GM18508 (cell line): ENCODE measurements around the gene AOPEP.

ENCODE experiments used
- ATAC-seq: cut with Tn5 transposase; IDR thresholded peaks from one replicate; pipeline ENCODE4 v1.9.1; 2021; ENCODE audit warnings: moderate number of reproducible peaks; ENCODE audit not compliant: insufficient read depth, unreplicated experiment

The AOPEP gene

DNA sequence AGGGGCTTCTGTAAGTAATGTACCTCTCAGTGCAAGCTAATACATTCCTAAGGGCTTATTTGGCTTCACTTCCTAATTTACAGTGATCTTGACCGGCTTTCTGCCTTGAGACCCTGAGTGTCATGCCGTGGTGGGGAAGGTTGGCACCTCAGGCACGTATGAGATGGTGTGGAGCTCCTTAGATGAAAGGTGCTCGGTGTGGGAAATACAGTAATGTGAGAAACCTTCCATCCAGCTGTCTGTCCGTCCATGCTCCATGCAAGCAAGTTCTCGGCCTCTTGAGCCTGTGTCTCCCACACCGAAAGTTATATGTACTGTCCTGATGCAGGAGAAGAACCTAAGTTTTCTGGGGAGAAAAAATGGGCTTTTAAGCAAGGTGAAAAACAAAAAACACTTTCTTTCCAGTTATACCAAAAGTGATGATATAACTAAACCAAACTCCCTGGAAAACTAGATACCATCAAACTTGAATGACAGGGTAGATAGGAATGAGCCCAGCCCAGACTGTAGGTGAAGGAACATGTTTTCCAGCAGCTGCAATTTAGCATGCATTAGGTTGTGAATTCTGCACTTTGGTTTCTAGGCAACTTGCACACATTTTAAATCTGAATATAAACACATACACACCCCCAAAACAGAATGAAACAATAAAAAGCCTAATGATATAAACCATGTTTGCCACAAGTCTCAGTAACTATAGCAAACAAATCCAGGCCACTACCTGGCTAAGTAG lies 311.5 kb downstream of the AOPEP start:
- no peak for ATAC-seq

DNA sequence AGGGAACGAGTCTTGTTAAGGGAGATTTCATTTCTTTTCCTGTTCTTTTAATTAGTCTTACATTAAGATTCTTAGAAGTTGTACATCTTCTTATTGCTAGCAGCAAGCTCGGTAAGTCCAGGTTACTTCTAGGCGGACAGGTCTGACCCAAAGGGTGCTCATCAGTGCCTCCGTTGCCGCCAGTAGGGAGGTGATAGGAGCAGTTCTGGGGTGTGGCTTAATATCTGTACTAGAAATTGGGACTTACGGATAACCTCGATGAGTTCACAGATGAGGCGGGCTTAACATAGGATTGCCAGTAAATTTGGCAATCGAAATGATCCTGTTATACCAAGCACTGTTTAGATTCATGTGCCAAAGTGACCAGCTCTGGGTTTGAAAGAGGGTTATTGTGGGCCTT lies 312.2 kb downstream of the AOPEP start:
- no peak for ATAC-seq

- no peak for ATAC-seq
Observed at GRCh38 chr9:95040106-95040505, 313.6 kb downstream of the AOPEP start.

GRCh38 chr9:95043826-95044225 lies 317.3 kb downstream of the AOPEP start:
- no peak for ATAC-seq

DNA sequence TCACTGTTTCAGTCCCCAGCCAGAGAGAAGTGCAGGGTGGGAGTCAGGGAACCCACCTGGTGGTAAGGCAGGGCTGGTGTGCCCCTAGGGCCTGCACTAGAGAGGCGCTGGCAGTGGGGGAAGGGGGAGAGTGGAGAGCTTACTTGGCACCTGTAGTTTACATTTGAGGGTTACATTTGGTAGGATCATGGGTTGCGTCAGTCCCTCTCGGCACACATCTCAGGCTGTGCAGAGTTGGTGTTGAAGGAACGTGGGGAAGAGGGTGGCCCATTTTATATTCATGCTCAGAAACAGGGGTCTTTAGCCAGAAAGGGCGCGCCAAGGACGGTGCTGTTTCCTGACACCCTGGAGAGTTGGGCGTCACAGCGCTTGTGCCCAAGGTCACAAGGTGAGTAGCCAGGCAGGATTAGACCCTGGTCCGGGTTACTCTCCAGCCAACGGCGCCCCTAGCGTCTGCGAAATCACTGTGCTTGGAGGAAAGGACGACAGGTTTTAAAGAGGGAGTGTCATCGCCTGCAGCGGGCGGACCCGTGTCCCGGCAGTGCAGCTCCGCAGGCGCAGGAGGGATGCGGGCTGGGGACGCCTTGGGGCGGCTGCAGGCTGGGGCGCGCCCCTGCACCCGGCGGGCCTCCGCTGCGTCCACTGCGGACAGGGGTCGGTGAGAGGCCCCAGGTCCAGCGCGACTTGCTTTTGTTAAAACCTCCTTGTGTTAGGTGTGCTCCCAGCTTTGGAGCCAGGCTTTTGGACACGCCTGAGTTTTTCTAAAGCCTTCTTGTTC lies 318.4 kb downstream of the AOPEP start:
- no peak for ATAC-seq

DNA sequence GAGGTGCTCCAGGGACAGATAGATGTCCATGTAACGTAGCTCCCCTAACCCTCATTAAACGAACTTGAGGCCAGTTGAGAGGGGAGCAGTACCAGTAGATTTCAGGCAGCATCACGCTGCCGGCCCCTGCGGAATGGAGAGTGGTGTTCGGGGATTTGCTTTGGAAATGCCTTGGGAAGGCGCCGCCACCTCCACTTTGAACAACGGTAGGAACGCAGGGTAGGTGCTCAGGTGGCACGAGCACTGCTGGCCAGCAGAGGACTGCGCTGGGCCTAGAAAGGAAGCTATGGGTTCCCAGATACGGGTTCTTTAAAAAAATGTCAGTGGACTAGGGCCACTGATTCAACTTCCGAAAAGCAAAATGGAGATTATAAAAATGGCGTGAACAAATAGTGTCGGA lies 319.3 kb downstream of the AOPEP start:
- ATAC-seq: no peak

DNA sequence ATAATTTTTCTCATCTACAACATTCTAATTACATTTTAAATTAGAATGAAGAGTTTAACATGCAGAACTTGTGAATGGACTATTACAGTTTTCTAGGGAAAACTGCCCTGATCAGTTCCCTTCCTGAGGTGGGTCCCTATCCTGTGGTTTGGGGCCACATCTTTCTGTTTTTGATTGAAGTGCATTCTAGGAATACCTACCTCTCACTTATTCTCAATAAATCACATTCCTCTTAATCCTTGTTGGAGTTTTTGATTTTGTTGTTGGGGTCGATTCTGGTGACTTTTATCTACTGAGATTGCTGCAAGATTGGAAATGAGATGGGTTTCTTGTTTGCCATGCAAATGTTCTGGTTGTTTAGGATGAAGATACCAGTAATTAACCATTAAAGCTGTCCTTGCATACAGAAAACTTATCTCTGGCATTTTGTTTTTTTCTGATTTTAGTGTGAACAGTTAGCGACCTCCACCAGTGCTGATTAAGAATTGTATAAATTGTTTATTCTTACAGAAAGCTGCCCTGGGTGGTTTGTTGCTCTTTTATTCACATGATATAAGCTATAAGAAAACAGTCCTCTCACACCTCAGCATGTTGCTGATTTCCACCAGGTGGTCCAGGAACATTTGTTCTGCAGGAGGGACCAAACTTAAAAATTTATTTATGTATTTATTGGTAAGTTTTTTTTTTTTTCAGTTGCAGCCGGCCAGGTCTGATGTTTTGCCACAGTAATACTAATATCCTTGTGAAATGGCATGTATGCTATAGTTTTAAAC lies 321.1 kb downstream of the AOPEP start:
- ATAC-seq: no peak

- ATAC-seq: no peak
Observed at GRCh38 chr9:95048225-95049087, 322.0 kb downstream of the AOPEP start.

GRCh38 chr9:95049761-95050160 lies 323.3 kb downstream of the AOPEP start:
- no peak for ATAC-seq

GRCh38 chr9:95053611-95054570 lies 327.4 kb downstream of the AOPEP start:
- no peak for ATAC-seq

DNA sequence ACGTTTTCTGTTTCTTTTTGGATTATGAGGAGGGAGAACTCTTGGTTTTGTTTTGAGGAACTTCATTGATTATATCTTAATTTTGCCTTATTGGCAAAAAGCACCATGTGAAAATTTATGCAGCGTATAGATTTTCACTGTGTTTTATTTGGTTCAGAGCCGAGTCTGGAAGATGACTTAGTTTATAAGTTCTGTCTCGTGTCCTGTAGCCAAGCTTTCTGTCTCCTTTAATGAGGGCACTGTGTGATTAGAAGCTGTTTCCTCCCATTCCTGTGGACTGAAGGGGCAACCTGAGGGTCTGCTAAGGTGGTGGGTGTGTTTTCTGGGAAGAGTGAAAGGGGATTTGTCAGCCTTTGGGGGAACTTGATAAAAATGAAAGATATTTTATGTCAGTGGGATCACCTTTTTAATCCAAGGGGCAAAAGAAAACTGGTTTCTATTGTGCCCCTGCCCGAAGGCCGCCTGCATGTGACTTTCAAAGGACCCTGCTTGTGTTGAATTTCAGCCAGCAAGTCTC lies 328.9 kb downstream of the AOPEP start:
- ATAC-seq: no peak

GRCh38 chr9:95055851-95056551 lies 329.5 kb downstream of the AOPEP start:
- no peak for ATAC-seq

DNA sequence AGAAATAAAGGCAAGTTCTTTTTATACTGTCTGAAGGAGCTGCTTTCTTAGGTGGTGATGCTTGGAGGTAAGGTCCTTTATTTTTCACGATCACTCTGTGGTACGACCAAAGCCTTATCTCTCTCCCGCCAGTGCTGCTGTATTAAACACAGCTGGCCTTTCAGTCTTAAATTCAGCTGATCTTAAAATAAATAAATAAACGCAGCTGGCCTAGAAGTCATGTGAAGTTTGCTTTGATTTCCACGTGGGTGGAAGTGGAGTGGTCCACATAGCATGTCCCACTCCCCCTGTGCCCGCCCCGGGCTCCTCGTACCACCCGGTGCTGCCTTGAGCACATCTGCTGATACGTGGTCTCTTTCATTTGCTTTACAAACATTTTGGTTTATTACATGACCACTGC lies 330.6 kb downstream of the AOPEP start:
- ATAC-seq: no peak

DNA sequence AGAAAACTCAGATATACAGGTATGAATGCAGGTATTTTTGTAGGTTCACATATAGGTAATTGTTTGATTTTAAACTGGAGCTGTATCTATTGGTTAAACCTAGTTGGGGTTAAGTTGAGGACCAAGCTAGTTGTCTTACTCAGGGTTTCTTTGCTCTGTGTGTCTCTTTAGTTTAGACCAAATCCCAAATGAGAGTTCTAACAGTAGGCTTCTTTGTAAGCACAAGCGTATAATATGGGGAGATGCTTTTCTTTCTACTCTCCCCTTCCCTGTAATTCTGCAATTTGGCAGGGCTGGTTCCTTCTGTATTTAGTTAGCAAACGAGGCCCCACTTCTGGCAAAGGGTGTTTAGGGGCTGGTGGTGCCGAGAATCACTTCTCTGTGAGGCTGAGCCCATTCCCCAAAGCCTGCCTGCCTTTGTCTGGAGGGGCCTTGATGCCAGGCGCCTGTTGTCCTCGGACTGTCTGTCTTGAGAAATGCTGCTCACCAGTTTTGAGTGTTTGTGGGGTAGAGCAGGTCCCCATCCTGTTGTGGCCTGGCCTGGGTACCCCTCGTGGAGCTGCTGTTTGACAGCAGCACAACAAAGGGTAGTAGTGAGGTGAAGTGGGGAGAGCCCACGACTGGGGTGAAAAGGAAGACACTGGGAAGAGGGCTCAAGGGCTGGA lies 331.8 kb downstream of the AOPEP start:
- ATAC-seq: no peak

GRCh38 chr9:95058795-95059386 lies 332.4 kb downstream of the AOPEP start:
- no peak for ATAC-seq

- no peak for ATAC-seq
Observed at GRCh38 chr9:95060234-95060633, 333.7 kb downstream of the AOPEP start.

DNA sequence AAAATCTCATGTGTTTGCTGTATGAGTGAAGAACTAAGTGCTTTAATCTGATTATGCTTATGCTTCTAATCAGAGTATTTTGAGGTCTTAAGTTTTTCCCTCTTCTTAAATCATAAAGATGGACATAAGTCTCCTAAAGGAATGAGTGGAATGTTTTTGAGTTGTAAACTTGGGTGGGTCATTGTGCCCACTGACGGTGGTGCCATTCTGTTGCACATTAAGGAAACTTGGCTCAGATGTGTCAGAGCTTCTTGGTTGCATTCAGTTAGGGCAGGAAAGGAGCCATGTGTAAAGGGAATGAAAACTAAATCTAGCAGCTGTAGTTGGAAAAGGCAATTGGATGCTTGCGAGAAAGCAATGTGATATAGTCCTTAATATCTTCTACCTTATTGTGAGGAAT lies 334.4 kb downstream of the AOPEP start:
- no peak for ATAC-seq
